GM18519 (cell line): ENCODE data around the gene EXOC2.
A peak's percentile ranks its signal among the peaks of the same experiment; 100 is the strongest.

ENCODE experiments used
- ATAC-seq: cut with Tn5 transposase; IDR thresholded peaks from one replicate; pipeline ENCODE4 v1.9.1; 2021; ENCODE audit warnings: mild to moderate bottlenecking, moderate library complexity; ENCODE audit not compliant: unreplicated experiment, low FRiP score

Gene EXOC2, protein sequence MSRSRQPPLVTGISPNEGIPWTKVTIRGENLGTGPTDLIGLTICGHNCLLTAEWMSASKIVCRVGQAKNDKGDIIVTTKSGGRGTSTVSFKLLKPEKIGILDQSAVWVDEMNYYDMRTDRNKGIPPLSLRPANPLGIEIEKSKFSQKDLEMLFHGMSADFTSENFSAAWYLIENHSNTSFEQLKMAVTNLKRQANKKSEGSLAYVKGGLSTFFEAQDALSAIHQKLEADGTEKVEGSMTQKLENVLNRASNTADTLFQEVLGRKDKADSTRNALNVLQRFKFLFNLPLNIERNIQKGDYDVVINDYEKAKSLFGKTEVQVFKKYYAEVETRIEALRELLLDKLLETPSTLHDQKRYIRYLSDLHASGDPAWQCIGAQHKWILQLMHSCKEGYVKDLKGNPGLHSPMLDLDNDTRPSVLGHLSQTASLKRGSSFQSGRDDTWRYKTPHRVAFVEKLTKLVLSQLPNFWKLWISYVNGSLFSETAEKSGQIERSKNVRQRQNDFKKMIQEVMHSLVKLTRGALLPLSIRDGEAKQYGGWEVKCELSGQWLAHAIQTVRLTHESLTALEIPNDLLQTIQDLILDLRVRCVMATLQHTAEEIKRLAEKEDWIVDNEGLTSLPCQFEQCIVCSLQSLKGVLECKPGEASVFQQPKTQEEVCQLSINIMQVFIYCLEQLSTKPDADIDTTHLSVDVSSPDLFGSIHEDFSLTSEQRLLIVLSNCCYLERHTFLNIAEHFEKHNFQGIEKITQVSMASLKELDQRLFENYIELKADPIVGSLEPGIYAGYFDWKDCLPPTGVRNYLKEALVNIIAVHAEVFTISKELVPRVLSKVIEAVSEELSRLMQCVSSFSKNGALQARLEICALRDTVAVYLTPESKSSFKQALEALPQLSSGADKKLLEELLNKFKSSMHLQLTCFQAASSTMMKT

DNA sequence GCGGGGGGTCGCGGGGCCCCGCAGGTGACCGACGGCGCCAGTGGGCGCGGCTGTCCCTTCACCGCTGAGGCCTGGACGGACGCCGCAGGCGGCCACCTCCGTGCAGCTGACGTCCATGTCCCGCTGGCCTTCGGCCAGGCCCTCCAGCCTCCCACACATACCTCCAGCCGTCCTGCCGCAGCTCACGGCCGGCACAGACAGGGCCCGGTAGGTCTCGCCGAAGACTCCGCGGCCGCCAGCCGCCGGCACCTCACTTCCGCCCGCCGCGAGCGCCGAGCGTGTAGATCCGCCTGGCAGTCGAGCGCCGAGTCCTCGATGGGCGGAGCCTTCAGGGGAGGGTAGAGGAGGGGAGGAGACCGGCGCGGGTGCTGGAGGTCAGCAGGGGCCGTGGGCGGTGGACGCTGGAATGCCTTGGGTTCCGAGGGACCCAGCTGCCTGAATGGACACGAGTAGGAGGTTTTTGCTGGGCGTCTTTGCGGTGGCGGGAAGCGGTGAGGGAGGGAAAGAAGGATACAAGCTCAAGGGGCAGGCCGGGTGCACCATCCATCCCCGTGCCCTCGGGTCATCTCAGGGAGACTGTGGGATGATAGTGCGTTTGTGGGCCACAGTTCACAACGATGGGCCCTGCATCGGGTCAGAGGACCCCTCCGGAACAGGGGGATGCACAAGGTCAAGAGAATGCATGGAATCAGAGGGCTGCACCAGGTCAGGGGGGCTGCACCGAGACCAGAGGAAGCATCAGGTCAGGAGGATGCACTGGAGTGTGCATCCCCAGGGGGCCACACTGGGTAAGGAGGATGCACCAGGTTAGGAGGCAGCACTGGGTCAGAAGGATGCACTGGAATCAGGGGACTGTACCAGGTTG is at the start of gene EXOC2:
EXOC2 (minus strand) TSS at position 282 of the 865 bp plus-strand sequence. CDS start 55,321 bp downstream, outside the sequence.
- peak; percentile 70 for ATAC-seq

DNA sequence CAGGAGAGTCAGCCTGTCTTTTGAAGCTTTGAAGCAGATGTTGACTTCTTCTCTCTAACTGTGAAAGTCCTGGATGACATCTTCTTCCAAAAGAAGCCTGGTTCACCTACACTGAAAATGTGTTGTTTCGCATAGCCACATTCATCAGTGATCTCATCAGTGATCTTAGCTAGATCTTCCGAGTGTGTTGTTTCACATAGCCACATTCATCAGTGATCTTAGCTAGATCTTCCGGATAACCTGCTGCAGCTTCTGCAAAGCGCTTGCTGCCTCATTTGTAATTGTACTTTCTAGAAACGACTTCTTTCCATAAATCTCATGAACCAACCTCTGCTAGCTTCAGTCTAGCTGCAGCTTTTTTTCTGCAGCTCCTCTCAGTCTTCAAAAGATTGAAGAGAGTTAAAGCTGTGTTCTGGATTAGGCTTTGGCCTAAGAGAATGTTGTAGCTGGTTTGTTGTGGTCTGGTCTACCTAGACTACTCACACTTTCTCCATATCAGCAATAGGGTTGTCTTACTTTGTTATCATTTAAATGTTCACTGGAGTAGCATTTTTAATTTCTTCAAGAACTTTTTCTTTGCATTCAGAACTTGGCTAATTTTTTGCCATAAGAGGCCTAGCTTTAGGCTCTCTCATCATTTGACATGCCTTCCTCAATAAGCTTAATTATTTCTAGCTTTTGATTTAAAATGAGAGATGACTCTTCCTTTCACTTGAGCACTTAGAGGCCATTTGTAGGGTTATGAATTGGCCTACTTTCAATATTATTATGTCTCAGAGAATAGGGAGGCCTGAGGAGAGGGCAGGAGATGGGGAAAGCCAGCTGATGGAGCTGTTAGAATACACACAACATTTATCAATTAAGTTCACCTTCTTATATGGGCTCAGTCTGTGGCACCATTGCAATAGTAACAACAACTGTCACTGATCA is 48.7 kb upstream of the EXOC2 start:
- no peak for ATAC-seq

DNA sequence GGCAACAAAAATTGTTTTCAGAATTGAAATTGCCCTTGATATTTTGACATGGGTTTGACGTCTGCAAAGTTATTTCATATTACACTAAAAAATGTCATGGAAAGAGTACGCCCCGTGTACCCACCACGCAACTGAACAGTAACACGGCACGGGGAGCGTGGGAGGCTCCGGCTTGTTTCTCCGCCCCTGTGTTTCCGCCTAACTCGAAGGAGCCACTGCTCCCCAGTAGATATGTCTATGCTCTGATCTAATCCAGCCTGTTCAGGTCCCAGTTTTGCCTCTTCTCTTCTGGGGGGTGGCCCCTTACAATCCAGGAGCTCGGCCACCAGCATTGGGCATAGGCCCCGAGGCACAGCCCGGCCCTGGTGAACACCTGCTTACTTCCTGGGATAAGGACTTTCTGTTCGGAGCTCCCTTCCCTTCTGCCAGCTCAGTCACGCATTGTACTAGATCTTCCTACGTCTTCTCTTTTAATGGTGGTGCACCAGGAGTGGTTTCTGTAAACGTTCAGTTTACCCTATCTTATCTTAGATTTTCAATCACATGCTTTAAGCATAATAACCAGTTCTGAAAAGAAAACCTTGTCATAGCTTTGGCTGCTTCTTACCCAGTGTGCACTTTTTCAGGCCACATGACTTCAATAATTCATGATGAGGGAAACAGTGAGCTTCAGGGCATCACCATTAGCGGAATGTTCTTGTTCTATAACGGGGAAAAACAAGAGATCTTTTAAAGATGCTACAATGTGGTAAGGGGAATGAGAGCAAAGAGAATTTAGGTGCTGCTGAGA is 43.9 kb upstream of the EXOC2 start:
- ATAC-seq = no peak

DNA sequence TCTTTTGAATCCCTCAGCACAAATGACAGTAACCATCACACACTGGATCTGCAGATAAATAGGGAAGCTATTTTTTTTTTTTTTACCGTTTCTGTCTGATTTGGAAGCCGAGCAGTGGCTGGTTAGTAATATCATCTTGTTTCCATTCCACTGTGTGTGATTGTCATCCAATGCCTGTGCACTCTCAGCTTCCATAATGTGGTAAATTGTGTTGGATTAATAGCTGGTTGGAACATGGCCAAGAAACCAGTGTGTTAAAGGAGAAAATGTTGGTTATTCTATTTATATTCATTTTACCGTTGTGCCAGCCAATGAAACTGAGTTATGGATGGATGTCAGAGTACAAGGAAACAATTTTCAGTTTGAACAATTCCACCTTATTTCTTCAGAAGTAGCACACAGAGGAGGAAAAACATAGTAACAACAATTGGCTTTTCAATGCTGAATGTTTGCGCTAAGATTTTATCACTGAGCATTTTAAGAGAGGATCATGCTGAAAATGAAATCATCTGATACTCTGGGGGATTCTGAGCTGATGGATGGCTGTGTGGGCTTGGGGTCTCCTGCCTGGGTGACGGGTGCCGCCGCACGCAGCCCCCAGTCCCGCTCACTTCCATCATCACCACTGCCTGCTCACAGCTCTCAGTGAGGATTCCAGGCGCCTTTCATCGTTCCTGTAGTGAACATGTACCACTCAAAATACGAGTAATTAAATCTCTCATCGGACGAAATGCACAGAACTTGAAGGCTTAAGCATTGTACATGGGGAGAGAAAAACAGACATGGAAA is 40.7 kb upstream of the EXOC2 start:
- no peak for ATAC-seq

DNA sequence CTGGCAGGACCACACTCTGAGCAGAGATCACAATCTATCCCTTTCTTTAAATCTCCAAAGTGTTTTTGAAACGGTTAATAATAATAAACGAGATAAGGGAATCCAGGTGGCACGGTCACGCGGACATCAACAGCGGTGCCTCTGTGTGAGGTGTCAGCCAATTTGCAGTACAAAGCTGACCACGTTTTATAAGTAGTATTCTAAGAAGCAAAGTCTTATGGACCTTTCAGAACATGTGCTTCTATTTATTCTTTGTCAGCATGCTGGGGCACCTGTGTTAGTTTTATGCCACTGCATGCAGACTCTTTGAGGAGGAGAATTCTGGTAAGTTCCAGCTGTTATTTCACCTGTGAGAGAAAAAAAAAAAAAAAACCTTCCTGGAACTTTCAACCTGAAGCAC is 39.0 kb upstream of the EXOC2 start:
- ATAC-seq = no peak

DNA sequence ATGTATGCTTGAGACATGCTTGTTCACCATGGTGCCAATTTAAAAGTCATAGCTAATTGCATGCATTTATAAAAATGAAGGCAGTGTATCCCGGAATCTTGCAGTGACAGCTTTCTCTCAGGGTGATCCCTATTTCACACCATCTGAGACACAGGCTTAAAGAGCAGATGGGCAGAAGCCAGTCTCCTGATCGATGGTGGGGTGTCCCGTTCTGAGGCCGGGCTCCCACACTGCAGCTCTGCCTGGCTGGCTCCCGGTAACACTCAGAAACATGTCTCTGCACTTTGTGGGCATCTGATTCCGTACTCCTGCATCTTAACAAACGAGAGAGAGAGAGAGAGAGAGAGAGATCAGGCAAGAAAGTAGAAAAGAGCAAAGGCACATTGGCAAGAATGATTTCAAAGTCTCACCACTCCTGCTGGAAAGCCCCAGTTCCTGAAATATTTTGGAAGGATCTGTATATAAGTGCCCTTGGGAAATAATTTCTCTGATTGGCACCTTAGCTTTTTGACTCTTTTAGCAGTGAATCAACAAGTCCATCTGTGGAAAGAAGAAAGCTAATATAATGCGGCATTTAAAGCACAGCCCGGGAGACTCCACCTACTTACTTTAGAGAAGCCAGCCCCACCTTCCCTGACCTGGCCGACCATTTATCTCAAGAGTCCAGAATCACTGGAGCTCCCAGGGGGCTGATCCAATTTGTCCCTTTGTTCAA is 36.8 kb upstream of the EXOC2 start:
- ATAC-seq = no peak

DNA sequence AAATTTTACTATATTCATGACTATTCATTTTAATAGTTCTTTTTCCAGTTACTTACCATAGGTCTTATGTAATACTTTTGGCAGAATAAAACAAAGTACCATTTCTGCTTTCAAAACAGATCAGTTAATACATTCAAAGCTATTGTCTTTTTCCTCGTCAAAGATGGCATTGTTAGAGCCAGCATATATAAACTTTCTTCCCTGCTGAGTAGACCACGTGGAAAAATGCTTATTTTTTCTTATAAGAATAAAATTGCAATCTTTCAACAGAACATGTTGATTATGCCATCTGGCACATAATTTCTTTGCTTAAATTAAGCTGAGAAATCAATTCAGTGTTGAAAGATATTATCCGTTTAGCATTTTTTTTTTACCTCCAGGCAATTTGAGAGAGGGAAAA is 34.9 kb upstream of the EXOC2 start:
- ATAC-seq = no peak

DNA sequence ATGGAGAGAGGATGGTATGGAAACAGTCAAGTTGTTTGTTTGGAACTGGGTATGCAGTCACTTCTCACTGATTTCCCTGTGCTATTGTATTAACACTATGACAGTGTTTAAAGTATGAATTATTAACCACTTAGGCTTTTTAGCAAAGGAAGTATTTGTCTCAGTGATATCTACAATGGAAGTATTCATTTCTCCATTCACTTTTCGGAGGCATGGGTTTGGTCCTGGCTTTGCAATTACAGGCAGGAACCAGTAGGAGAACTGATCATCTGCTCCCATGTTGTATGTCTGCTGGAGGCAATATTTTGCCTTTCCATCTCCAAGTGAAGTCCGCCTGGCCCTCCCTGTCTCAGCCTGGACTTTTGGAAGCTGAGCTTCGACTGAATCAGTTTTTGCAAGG is 30.6 kb upstream of the EXOC2 start:
- ATAC-seq = no peak

DNA sequence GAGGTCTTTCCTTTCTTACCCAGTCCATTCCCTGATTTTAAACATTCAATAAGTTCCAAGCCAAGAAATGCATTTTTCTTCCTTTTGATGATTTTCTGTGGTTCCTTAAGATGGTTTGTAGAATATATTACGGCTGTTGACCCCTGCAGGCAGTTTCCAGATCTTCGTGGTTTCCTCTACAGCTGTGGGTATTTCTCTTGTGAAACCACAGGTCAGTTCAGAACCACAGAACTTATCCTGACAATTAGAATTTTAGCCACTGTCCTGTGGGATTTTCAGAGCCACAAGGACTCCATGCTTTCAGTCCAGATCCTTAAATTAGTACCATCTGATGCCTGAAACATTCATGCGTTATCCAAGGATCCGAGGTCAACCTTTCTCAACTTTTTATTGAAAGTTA is 29.7 kb upstream of the EXOC2 start:
- ATAC-seq = no peak

DNA sequence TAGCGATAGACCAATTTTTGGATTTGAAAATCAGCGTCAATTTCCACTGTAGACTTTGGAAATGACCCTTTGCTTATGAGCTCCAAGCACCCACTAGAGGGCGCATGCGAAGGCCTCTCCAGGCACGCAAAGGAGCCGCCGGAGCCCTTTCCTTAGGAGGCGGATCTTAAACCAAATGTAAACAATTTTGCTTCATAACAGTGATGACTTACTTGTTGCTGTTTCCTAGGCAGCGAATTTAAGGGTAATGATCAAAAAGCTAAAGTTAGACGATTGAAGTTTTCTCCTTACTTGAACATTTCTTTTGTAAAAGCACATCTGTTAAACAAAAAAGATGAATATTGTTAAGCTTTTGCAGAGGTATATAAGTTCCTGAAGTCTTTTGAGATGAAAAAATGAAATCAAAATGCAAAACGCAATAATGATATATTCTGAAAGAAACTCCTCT is 29.2 kb upstream of the EXOC2 start:
- ATAC-seq = no peak

DNA sequence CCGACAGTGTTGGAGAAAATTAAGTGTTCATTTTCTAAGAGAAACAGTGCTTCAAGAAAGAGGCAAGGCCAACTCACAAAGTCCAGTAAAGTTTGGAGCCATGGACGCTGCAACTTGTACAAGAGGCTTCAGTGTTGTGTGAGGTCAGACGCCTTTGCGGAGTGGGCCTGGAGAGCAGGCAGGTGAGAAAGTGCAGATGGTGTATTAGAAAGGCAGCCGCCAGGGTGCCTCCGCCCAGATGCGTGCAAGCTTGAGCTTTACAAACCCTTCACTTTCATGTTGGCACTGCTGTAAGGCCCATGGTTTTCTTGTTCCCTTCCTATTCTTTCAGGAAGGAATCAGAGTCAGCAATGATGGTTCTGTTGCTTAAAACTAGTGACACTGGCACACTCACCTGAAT is 25.4 kb upstream of the EXOC2 start:
- no peak for ATAC-seq

DNA sequence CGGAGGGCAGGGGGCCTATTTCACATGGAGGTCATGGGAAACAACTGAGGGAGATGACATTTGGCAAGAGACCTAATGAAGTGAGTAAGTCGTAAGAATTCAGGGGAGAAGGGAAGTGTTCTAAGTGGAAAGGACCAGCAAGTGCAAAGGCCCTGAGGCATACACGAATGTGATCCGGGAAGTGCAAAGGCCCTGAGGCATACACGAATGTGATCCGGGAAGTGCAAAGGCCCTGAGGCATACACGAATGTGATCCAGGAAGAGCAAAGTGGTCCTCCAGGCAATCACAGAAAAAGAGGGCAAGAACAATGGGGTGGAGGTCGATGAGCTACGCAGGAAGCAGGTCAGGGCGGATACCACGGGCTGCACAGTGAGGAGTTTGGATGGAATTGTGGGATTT is 24.2 kb upstream of the EXOC2 start:
- ATAC-seq = no peak

DNA sequence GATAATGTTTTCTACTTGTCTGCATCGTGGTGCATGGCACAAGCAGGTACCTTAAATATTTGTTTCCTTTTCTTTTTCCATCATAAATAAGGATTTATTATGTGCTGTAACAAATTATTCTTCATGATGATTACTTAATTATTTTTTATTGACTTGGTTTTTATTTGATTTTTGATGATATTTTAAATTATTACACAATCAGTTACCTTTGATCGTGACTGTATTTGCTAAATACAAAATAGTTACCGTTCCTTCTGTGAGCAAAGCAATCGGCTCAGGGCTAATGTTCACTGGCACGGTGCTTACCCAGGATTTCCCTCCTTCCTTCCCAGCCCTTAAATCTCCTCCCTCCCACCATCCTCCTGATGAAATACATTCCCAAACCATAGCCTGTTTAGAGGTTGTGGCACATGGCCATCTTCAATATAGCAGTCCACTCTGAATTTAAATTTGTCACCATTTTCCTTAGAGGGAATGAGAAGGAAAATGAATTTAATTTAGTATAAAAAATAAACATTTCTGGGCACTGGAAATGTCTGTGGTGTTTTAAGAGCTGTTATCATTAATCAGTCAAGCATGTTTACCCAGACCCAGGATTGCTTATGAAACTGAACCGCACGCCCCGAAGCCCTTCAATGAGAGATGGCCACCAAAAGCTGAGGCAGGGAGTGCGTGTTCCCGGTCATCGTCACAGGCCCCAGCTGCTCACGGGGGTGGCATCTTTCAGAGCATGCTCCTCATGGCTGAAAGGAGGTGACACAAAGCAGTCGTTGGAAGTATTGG is 23.0 kb upstream of the EXOC2 start:
- ATAC-seq = no peak

DNA sequence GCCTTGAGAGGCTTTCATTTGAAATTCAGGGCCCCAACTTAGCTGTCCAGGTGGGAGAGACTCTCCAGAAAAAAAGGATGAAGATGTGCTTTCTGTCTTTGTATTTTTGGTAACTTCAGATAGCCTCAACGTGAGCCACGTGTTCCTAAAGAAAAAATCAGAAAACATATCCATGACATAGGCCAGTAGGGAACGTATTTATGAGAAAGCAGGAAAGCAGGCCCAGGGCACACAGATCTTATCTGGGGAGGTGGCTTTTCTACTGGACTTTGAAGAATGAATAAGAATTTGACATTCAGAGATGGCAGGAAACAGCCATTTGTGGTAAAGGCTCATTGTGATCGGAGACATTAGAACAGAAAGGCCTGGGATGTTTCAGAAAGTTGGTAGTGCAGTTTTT is 21.2 kb upstream of the EXOC2 start:
- ATAC-seq = no peak

DNA sequence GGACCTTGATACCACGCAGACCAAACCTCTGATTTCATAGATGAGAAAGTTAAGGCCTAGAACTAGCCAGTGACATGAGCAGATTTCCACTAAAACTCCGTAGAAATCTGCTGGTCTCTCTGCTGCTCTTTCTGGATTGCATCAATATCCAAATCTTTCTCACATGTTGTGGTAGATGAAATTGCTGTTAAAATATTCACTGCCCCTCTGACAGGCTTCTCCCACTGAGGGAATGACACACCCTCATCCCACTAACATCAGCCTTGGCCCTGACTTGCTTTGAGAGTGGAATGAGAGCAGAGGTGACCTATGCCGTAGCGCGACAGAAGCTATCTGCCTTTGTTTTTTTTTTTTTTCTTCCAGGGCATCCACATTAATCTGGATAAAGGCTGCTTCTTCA is 20.4 kb upstream of the EXOC2 start:
- ATAC-seq = no peak

DNA sequence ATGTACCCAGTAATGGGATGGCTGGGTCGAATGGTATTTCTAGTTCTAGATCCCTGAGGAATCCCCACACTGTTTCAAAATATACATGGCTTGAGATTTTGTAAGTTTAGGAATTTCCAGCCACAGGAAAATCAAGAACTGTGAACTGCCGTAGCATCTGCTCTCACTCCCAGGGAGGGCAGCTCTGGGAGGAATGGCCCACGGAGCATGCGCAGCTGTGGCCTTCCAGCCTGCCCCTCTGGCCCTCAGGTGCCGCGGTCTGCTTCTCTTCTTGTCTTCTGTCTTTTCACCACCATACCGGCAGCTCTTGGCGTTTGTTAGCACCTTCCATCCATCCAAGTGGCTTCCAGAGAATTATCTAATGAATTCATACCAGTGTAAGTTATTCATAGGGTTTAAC is 19.9 kb upstream of the EXOC2 start:
- ATAC-seq = no peak

DNA sequence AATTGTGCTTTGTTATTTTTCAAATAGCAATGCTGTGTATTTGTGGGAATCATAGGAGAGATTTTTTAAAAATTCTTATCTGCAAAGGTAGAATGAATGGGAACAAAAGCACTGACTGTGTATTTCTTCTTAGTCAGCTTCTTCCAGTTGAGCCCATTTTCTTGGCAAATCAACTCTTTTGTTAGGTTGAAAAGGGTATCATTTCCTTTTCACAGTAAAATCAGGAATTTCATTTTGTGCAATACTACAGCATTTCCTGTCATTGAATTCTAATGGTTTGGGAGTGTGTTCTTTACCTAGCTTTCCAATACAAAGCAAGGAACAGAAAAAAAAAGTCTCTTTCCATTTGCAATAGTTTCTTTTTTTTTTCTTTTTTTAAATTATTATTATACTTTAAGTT is 19.0 kb upstream of the EXOC2 start:
- no peak for ATAC-seq
